HAP-1 (cell line): Measurements from ENCODE around the gene FAM227B.
"Not testable (repeated sequence)": the region's sequence is repeated elsewhere in the genome, so short reads cannot be mapped to it uniquely, and the experiment has no call there.

Experiments used
- DNase-seq, 2 experiments: peaks; one replicate each; pipeline ENCODE4 v3.0.0-alpha.2; 2016 to 2020; ENCODE audit warnings: low spot score in 2 of 2
- H3K27me3 ChIP-seq: fragments of 250-450 bp; sonication (Bioruptor Pico); 2 replicates; pipeline ENCODE4 v1.5.1; 2020; ENCODE audit warnings: low read depth, mild to moderate bottlenecking, moderate library complexity
- H3K36me3 ChIP-seq: fragments of 250-450 bp; sonication (Bioruptor Pico); replicated peaks from 2 replicates; pipeline ENCODE4 v1.5.1; 2020; ENCODE audit warnings: mild to moderate bottlenecking
- H3K4me1 ChIP-seq: fragments of 250-450 bp; sonication (Bioruptor Pico); 2 replicates; pipeline ENCODE4 v1.5.1; 2020; ENCODE audit warnings: mild to moderate bottlenecking
- H3K4me3 ChIP-seq: fragments of 250-450 bp; sonication (Bioruptor Pico); 2 replicates; pipeline ENCODE4 v1.5.1; 2020; ENCODE audit warnings: mild to moderate bottlenecking, moderate library complexity
- H3K9me3 ChIP-seq: fragments of 250-450 bp; sonication (Bioruptor Pico); 2 replicates; pipeline ENCODE4 v1.5.1; 2020; ENCODE audit warnings: mild to moderate bottlenecking, moderate library complexity
- in situ Hi-C: fragments of 300-500 bp; cut with MboI; formaldehyde crosslinking; loops from 3 replicates; pipeline ENCODE4 v1.14.3; 2020; ENCODE audit warnings: low sequenced_read_pairs, inconsistent platforms, mixed read lengths

Gene FAM227B

GRCh38 chr15:49604625-49605409 is 15.8 kb downstream of the FAM227B start:
- in situ Hi-C loops: no loop called here
- no peaks in the 10 kb centered on the region for H3K36me3 ChIP-seq
- no peaks in the 10 kb centered on the region for H3K27me3 ChIP-seq

DNA sequence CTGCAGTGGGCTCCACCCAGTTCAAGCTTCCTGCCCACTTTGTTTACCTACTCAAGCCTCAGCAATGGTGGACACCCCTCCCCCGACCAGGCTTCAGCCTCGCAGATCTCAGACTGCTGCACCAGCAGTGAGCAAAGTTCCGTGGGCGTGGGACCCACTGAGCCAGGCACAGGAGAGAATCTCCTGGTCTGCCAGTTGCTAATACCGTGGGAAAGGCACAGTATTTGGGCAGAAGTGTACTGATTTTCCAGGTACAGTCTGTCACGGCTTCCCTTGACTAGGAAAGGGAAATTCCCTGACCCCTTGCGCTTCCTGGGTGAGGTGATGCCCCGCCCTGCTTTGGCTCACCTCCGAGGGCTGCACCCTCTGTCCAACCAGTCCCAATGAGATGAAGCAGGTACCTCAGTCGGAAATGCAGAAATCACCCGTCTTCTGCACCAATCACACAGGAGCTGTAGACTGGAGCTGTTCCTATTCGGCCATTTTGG is 27.7 kb downstream of the FAM227B start:
- H3K9me3 ChIP-seq, in situ Hi-C loops, H3K4me1 ChIP-seq, H3K36me3 ChIP-seq, H3K4me3 ChIP-seq, H3K27me3 ChIP-seq, DNase-seq: not testable (repeated sequence)

More at GRCh38 chr15:49604625-49605409, 15.8 kb downstream of the FAM227B start:
- no peak for DNase-seq
- Histone ChIP-seq H3K9me3 (0 out of 2 replicates have a peak, but pooled peaks cover 2% of the 10 kb centered on the region), H3K4me1 (no peaks in the 10 kb centered on the region), H3K4me3 (no peak overlapping the region)

GRCh38 chr15:49589030-49589429 is 31.6 kb downstream of the FAM227B start:
- Histone ChIP-seq H3K4me3 (no peak overlapping the region), H3K36me3 (no peaks in the 10 kb centered on the region), H3K9me3 (no peaks in the 10 kb centered on the region; the same call in 1 of the 2 replicates), H3K27me3 (no peaks in the 10 kb centered on the region), H3K4me1 (no peaks in the 10 kb centered on the region)
- in situ Hi-C loops: no loop called here
- DNase-seq: no peak

GRCh38 chr15:49573421-49573820 is 47.2 kb downstream of the FAM227B start:
- in situ Hi-C loops: no loop called here
- no peaks in the 10 kb centered on the region for H3K9me3 ChIP-seq
- no peak overlapping the region for H3K4me3 ChIP-seq
- DNase-seq: no peak
- no peaks in the 10 kb centered on the region for H3K27me3 ChIP-seq
- no peaks in the 10 kb centered on the region for H3K4me1 ChIP-seq
- no peaks in the 10 kb centered on the region for H3K36me3 ChIP-seq

- H3K36me3 ChIP-seq: no peaks in the 10 kb centered on the region
- H3K9me3 ChIP-seq: no peaks in the 10 kb centered on the region
- in situ Hi-C loops: no loop called here
- H3K27me3 ChIP-seq: no peaks in the 10 kb centered on the region
- no peak for DNase-seq
- no peaks in the 10 kb centered on the region for H3K4me1 ChIP-seq
- H3K4me3 ChIP-seq: no peak overlapping the region
Observed at GRCh38 chr15:49570672-49571071, 49.9 kb downstream of the FAM227B start.

GRCh38 chr15:49570174-49570573 is 50.4 kb downstream of the FAM227B start:
- no peak overlapping the region for H3K4me3 ChIP-seq
- H3K9me3 ChIP-seq: no peaks in the 10 kb centered on the region
- no peaks in the 10 kb centered on the region for H3K27me3 ChIP-seq
- DNase-seq: no peak
- H3K36me3 ChIP-seq: no peaks in the 10 kb centered on the region
- H3K4me1 ChIP-seq: 0 out of 2 replicates have a peak, but pooled peaks cover 2% of the 10 kb centered on the region
- in situ Hi-C loops: no loop called here

GRCh38 chr15:49560045-49560444 is 60.6 kb downstream of the FAM227B start:
- no peak for DNase-seq
- 0 out of 2 replicates have a peak, but pooled peaks cover 1% of the 10 kb centered on the region for H3K4me1 ChIP-seq
- in situ Hi-C loops: no loop called here
- H3K4me3 ChIP-seq: no peak overlapping the region
- peaks cover 2% of the 10 kb centered on the region; the same call in 1 of the 2 replicates for H3K9me3 ChIP-seq
- H3K36me3 ChIP-seq: no peaks in the 10 kb centered on the region
- no peaks in the 10 kb centered on the region for H3K27me3 ChIP-seq

- peaks cover 2% of the 10 kb centered on the region; the same call in 1 of the 2 replicates for H3K9me3 ChIP-seq
- H3K36me3 ChIP-seq: no peaks in the 10 kb centered on the region
- H3K4me1 ChIP-seq: 0 out of 2 replicates have a peak, but pooled peaks cover 3% of the 10 kb centered on the region
- DNase-seq: no peak
- in situ Hi-C loops: no loop called here
- no peak overlapping the region for H3K4me3 ChIP-seq
- no peaks in the 10 kb centered on the region for H3K27me3 ChIP-seq
Observed at GRCh38 chr15:49558929-49559328, 61.7 kb downstream of the FAM227B start.

GRCh38 chr15:49556437-49556836 is 64.2 kb downstream of the FAM227B start:
- Histone ChIP-seq H3K9me3 (no peaks in the 10 kb centered on the region; the same call in none of the 2 replicates), H3K36me3 (no peaks in the 10 kb centered on the region), H3K4me3 (no peak overlapping the region), H3K4me1 (0 out of 2 replicates have a peak, but pooled peaks cover 3% of the 10 kb centered on the region), H3K27me3 (no peaks in the 10 kb centered on the region)
- in situ Hi-C loops: no loop called here
- DNase-seq: no peak

DNA sequence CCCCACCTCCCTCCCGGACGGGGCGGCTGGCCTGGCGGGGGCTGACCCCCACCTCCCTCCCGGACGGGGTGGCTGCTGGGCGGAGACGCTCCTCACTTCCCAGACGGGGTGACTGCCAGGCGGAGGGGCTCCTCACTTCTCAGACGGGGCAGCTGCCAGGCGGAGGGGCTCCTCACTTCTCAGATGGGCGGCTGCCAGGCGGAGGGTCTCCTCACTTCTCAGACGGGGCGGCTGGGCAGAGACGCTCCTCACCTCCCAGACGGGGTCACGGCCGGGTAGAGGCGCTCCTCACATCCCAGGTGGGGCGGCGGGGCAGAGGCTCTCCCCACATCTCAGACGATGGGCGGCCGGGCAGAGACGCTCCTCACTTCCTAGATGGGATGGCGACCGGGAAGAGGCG is 70.3 kb downstream of the FAM227B start:
- H3K4me3 ChIP-seq, H3K27me3 ChIP-seq, in situ Hi-C loops, H3K9me3 ChIP-seq, H3K4me1 ChIP-seq, DNase-seq, H3K36me3 ChIP-seq: not testable (repeated sequence)

DNA sequence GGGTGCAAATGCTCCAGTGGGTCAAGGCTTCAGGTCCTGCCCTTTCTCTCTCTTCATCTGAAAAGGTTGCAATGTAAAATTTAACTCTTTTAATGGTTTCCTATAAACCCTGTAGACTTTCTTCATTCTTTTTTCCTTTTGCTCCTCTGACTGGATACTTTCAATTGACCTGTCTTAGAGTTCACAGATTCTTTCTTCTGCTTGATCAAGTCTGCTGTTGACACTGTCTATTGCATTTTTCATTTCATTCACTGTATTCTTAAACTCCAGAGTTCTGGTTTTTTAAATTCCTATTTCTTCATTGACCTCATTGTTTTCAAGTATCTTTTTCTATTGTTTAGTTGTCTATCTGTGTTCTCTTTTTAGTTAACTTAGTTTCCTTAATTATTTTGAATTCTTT is 82.1 kb downstream of the FAM227B start:
- Histone ChIP-seq H3K27me3 (no peaks in the 10 kb centered on the region), H3K4me1 (no peaks in the 10 kb centered on the region), H3K4me3 (no peak overlapping the region), H3K9me3 (no peaks in the 10 kb centered on the region; the same call in 1 of the 2 replicates), H3K36me3 (no peaks in the 10 kb centered on the region)
- in situ Hi-C loops: no loop called here
- DNase-seq: no peak

DNA sequence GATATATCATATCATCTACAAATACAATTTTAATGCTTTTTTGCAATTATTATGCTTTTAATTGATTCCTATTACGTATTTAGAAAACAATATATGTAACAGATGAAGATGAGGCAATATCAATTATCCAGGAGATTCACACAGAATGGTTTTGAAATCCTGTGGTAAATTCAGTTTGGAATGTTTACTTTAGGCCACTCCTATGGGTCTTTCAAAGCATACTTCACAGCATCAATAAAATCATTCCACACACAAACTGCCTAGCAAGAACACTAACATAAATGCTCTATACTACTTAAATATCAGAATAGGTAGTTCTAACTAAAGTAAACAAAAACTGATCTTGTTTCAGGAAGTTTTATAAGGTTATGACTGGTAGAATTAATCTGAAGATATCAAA is 90.5 kb downstream of the FAM227B start:
- Histone ChIP-seq H3K36me3 (no peaks in the 10 kb centered on the region), H3K4me1 (no peaks in the 10 kb centered on the region), H3K4me3 (no peak overlapping the region), H3K27me3 (no peaks in the 10 kb centered on the region), H3K9me3 (no peaks in the 10 kb centered on the region; the same call in 1 of the 2 replicates)
- DNase-seq: no peak
- in situ Hi-C loops: no loop called here

DNA sequence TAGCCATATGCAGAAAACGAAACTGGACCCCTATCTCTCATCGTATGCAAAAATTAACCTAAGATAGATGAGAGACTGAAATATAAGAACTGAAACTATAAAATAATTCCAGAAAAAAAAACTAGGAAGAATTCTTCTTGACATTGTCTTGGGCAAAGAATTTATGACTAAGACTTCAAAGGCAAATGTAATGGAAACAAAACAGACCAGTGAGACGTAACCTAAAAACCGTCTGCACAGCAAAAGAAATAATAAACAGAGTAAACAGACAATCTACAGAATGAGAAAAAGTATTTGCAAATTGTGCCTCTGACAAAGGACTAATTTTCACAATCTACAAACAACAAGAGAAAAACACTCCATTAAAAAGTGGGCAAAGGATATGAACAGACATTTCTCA is 92.3 kb downstream of the FAM227B start:
- in situ Hi-C loops: no loop called here
- H3K36me3 ChIP-seq: no peaks in the 10 kb centered on the region
- peaks cover 4% of the 10 kb centered on the region; the same call in 1 of the 2 replicates for H3K4me1 ChIP-seq
- H3K27me3 ChIP-seq: no peaks in the 10 kb centered on the region
- DNase-seq: no peak
- H3K9me3 ChIP-seq: no peaks in the 10 kb centered on the region
- no peak overlapping the region for H3K4me3 ChIP-seq

GRCh38 chr15:49521802-49522201 is 98.8 kb downstream of the FAM227B start:
- DNase-seq: no peak
- peaks cover 4% of the 10 kb centered on the region; the same call in 1 of the 2 replicates for H3K4me1 ChIP-seq
- H3K9me3 ChIP-seq: no peaks in the 10 kb centered on the region
- in situ Hi-C loops: no loop called here
- H3K27me3 ChIP-seq: no peaks in the 10 kb centered on the region
- no peaks in the 10 kb centered on the region for H3K36me3 ChIP-seq
- H3K4me3 ChIP-seq: no peak overlapping the region
